ENCODE measurements around the gene SFT2D1. TPM values are rescaled to one million over a fixed set of nuclear protein-coding genes. Genes with fewer than 3 reads are reported as not detected.

The SFT2D1 gene
- total RNA-seq, 1 donor from 2014 or later = 52.8 TPM

DNA sequence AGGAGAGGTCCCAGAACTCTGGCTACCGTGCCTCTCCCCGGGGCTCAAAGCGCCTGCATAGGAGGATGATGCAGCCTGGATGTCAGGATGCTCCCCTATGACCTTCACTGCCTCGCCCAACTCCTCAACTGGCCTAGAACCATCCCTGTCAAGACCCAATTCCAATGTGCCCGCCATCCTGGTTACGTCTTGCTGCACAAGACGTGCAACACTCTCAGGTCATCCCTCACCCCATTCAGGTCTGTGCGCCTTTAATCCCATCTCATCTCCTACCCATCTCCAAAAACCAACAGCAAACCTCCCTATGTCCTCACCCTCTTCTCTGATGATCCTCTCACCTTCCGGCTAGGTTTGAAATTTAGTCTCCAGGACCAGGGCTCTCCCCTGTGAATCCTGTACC is 3.5 kb downstream of the SFT2D1 start:
- Histone ChIP-seq H3K27me3 (ENCODE audit: low read depth) (no peaks in the 10 kb centered on the region), H3K4me3 (no peak overlapping the region), H3K9me3 (no peaks in the 10 kb centered on the region), H3K27ac (no peak overlapping the region), H3K36me3 (peaks cover 49% of the 10 kb centered on the region), H3K4me1 (peaks cover 26% of the 10 kb centered on the region)
- TF ChIP-seq, protein P1, sequence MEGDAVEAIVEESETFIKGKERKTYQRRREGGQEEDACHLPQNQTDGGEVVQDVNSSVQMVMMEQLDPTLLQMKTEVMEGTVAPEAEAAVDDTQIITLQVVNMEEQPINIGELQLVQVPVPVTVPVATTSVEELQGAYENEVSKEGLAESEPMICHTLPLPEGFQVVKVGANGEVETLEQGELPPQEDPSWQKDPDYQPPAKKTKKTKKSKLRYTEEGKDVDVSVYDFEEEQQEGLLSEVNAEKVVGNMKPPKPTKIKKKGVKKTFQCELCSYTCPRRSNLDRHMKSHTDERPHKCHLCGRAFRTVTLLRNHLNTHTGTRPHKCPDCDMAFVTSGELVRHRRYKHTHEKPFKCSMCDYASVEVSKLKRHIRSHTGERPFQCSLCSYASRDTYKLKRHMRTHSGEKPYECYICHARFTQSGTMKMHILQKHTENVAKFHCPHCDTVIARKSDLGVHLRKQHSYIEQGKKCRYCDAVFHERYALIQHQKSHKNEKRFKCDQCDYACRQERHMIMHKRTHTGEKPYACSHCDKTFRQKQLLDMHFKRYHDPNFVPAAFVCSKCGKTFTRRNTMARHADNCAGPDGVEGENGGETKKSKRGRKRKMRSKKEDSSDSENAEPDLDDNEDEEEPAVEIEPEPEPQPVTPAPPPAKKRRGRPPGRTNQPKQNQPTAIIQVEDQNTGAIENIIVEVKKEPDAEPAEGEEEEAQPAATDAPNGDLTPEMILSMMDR (IDR thresholded peaks at IDR 0.05) = no peak
- ATAC-seq (no peak), DNase-seq (no peak)
- intact Hi-C loops (cut with DNase I) = no loop called here

DNA sequence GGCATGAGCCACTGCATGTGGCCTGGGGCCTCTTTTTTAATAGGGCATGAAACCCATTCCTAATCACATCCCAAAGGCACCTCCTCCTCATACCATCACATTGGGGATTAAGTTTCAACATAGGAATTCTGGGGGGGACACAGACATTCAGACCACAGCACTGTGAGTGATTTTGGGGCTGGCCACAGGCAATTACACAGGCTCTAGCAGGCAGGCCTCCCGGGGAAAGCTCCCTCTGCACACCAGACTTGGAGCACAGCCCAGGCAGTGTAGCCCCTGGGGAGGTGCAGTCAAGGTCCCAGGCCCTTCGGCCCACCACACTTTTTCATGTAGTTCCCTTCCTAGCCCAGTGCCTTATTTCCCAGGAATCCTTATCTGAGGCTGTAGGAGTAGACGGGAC is 5.5 kb downstream of the SFT2D1 start:
- intact Hi-C loops (cut with DNase I) = no loop called here
- Histone ChIP-seq H3K4me3 (no peak overlapping the region), H3K27me3 (ENCODE audit: low read depth) (no peaks in the 10 kb centered on the region), H3K9me3 (no peaks in the 10 kb centered on the region), H3K36me3 (peaks cover 50% of the 10 kb centered on the region), H3K4me1 (peaks cover 45% of the 10 kb centered on the region), H3K27ac (no peak overlapping the region)
- DNase-seq (no peak), ATAC-seq (no peak)
- TF ChIP-seq, protein P1 (IDR thresholded peaks at IDR 0.05) = no peak

DNA sequence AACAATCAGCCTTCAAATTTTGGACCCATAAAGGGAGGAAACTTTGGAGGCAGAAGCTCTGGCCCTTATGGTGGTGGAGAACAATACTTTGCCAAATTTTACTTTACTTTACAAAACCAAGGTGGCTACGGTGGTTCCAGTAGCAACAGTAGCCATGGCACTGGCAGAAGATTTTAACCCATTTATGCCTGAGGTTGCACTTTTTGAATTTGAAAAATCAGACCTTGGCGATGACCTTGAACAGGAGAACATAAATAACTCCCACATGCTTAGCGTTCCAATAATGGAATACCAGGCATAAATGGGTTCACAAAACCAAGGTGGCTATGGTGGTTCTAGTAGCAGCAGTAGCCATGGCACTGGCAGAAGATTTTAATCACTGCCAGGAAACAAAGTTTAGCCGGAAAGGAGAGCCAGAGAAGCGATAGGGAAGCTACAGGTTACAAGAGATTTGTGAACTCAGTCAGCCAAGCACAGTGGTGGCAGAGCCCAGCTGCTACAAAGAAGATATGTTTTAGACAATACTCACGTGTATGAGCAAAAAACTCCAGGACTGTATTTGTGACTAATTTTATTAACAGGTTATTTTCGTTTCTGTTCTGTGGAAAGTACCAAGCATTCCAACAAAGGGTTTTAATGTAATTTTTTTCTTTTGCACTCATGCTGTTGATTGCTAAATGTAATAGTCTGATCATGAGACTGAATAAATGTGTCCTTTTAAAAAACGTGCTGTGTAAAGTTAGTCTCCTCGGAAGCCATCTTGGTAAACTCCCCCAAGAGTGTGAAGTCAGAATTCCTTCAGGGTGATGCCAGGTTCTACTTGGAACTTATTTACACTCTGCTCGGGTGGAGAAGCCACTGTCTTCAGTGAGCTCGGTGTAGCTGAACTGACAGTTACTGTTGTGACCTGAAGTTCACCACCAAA is 6.7 kb downstream of the SFT2D1 start:
- peaks cover 45% of the 10 kb centered on the region for H3K4me1 ChIP-seq
- intact Hi-C loops (cut with DNase I) = no loop called here
- H3K4me3 ChIP-seq = no peak overlapping the region
- peaks cover 50% of the 10 kb centered on the region for H3K36me3 ChIP-seq
- H3K27ac ChIP-seq = no peak overlapping the region
- DNase-seq (no peak), ATAC-seq (no peak)
- no peaks in the 10 kb centered on the region for H3K27me3 ChIP-seq (ENCODE audit: low read depth)
- no peaks in the 10 kb centered on the region for H3K9me3 ChIP-seq
- TF ChIP-seq, protein P1 (IDR thresholded peaks at IDR 0.05) = no peak

DNA sequence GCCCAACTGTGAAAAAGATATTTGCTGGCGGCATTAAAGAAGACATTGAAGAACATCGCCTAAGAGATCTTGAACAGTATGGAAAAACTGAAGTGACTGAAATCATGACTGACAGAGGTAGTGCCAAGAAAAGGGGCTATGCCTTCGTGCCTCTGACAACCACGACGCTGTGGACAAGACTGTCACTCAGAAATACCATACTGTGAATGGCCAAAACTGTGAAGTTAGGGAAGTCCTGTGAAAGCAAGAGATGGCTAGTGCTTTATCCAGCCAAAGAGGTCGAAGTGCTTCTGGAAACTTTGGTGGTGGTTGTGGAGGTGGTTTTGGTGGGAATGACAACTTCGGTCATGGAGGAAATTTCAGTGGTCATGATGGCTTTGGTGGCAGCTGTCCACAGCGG is 7.5 kb downstream of the SFT2D1 start:
- Histone ChIP-seq H3K27ac (no peak overlapping the region), H3K4me1 (peaks cover 45% of the 10 kb centered on the region), H3K27me3 (ENCODE audit: low read depth) (no peaks in the 10 kb centered on the region), H3K4me3 (no peak overlapping the region), H3K36me3 (peaks cover 48% of the 10 kb centered on the region), H3K9me3 (no peaks in the 10 kb centered on the region)
- DNase-seq (no peak), ATAC-seq (no peak)
- intact Hi-C loops (cut with DNase I) = no loop called here
- TF ChIP-seq, protein P1 (IDR thresholded peaks at IDR 0.05) = no peak

DNA sequence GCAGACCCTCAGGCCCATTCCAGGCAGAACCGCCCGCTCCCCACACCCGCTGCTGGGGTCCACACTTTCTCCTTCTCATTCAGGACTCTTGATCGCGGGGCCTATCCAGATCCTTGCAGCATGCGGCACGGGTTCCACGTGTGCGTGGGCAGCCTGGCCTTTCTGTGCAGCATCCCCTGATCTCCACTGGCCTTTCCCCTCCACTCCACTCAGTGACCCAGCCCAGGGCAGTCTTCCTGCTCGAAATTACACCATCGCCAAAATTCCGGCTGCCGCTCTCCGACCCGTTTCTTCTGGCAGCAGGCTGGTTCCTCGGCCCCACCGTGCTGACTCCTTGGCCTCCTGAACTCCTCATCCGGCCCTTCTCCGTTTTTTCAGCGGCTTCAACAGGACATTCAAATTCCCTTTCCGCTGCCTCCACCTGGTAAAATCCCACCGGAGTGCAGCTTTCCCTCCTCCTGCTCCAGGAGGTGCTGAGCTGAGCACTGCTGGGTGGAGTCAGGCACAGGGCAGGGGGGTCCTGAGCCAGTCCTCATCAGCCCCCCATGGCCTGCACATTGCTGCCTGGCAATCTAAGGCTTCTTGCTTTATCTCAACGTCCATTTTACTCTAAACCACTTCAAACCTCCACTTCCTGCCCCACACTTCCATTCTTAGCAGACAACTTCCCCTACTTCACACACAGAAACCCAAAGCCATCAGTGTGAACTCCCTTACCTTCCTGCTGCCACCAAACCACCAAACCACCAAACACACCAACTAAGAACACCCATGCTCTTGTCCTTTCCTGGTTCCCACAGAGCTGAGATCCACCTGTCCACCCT is 9.0 kb downstream of the SFT2D1 start:
- H3K4me1 ChIP-seq = peaks cover 40% of the 10 kb centered on the region
- H3K4me3 ChIP-seq = no peak overlapping the region
- H3K9me3 ChIP-seq = no peaks in the 10 kb centered on the region
- intact Hi-C loops (cut with DNase I) = no loop called here
- DNase-seq = no peak
- H3K27ac ChIP-seq = no peak overlapping the region
- no peaks in the 10 kb centered on the region for H3K27me3 ChIP-seq (ENCODE audit: low read depth)
- H3K36me3 ChIP-seq = peaks cover 55% of the 10 kb centered on the region
- ATAC-seq = peak; percentile 35 to 42
- TF ChIP-seq, protein P1 (IDR thresholded peaks at IDR 0.05) = no peak
